ENCODE data around the gene CTNNA3.

Gene CTNNA3

DNA sequence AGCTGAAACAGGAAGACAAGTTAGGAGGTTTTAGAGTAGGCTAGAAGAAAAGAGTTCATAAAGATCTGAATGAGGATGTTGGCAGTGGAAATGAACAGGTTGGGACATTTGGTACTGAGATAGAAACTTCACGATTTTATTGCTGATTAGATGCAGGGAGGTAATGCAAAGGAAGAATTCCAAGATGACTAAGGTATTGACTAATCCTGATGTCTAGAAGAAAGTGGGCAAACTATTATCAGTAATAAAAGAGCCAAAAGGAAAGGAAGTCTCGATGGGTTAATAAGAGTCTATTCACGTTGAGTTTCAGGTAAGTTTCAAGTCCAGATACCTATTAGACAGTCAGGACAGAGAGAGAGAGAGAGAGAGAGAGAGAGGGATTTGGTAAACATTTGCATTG, 1401.5 kb downstream of the CTNNA3 start:
- no peak for DNase-seq (ENCODE audit: low read depth in 3 of 3)

DNA sequence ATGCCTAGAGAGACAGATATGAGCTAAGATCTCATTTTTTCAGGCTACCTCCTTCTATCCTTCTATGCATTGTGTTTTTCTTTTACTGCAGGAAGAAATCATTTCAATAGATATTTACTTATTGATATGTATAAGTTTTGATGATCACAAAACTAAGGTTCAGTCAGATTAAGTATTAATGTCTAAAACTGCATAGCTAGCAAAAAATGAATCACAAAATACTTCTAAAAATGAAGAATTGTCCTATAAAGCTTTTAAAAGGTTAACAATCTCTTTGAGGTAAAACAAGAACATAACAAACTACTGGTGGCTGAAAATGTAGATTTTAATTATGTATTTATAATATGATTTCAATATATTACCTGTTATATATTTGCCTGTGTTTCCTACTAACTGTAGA, 1403.1 kb downstream of the CTNNA3 start:
- no peak for DNase-seq (ENCODE audit: low read depth in 3 of 3)

DNA sequence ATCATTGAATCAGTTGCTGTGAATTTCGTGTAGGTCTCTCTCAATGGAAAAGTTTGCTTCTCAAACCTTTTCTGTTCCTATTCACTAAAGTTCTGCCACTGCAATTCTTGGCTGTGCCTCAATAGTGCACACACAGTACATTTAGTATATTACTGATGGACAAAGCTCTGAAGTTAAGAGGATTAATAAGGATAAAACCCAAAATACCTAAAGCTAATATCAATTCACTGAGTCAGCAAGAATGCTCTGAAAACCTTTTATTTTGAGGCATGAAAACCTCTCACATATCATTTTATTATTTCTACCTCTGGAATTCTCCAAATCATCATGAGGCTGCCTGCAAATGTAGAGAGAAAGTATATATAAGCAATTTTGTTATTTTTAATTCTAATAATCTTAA, 1403.5 kb downstream of the CTNNA3 start:
- no peak for DNase-seq (ENCODE audit: low read depth in 3 of 3)

DNA sequence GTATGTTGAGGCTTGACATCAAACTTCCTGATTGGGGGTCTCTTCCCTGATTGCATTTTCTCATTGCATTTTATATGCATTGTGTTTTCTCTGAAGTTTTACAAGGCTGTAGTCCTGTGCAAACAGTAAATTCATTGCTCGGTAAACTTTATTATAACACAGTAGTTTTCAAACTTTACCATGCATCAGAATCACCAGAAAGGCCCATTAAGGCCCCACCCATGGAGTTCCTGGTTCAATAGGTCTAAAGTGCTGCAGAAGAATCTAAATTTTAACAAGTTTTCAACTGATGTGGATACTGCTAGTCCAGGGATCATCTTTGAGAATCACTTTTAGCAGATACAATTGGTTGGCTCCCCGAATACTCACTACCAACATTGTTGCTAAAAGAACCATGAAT, 1404.9 kb downstream of the CTNNA3 start:
- no peak for DNase-seq (ENCODE audit: low read depth in 3 of 3)

DNA sequence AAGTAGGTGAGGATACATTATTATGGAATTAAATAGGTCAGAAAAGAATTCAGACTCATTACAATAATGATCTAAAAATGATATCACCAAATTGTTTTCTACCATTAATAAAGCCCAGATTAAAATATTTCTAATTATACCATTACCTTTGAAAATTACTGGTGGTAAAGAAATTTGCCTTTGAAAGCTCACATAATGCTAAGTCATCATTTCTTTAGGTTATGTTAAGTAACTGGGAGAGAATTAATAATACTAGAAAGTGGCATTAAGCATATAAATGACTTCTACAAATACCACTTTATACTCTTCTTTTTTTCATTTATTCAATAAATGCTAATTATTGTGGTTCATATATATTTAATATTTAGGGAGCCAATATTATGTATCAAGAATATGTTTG, 1411.4 kb downstream of the CTNNA3 start:
- no peak for DNase-seq (ENCODE audit: low read depth in 3 of 3)

DNA sequence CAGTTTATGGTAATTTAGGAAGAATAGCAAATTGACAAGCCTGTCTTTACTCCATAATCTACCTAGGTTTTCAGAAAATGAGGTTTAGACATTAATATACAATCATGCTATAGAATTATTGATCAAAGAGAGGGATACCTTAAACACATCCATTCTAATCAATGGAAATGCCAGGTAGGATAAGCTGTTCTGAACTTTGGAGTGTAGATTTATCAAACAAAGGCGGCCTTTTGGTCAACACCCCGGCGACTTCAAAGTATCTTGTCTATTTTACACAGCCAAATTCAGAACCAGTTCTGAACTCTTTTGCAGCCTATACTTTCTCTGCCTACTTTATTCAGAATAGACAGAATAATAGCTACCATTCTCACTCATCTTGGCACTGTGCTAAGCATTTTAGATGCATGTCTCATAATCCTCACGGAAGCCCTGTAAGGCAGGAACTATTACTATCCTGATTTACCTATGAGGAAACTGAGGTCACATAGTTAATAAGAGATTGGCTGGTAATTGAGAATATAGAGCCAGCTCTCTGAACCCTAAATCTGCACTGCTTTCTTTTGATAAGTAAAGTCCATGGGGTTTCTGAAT, 1412.0 kb downstream of the CTNNA3 start:
- no peak for DNase-seq (ENCODE audit: low read depth in 3 of 3)

DNA sequence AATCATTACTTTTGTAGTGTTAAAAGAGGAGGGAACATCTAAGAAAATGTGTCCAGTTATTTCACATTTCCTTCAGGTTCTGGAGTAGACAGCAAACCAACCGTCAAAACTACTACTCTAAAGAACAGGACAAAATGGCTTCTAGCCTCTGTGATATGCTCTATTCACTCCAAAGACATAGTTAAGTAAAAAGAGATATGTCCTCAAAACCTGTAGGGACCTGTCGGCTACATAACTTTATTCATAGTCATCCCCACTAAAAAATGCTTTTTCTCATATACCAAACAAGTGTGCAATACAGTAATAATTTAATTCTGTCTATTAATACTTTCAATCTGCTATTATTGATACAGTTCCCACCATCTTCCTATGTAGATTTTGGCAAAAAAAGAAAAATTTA, 1412.9 kb downstream of the CTNNA3 start:
- no peak for DNase-seq (ENCODE audit: low read depth in 3 of 3)

DNA sequence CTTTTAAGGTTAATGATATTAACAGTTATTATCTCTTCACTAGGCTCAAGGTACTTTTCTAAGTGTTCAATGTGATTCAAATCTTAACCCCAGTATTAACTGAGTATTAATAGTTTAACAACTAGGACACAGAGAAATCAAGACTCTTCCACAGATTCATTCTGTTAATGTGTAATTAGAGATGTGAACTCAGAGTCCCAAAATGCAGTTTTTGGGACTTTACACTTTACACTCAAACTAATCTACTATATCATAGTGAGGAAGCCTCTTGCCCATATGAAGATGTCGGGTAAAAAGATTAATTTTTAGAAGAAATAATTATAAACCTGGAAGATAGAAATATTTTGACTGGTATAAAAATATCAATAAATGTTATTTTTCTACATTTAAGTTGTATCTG, 1414.7 kb downstream of the CTNNA3 start:
- no peak for DNase-seq (ENCODE audit: low read depth in 3 of 3)

DNA sequence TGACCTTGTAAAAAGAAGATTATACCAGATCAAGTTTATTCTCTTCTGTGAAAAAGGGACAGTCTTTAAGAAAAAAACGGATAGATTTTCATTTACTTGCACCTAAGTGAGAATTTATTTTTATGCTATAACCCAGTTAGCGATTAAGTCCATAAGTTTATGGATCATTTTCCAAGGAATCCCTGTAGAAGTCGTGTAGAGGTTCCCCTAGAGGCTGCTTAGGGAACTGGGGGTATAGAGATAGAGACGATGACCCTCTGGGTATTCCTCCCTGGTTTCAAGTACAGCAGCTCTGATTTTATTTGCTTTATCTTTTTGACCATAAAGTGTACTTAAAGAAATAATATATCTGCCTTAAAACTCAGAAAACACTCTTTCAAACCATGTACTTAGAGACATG, 1418.5 kb downstream of the CTNNA3 start:
- no peak for DNase-seq (ENCODE audit: low read depth in 3 of 3)

DNA sequence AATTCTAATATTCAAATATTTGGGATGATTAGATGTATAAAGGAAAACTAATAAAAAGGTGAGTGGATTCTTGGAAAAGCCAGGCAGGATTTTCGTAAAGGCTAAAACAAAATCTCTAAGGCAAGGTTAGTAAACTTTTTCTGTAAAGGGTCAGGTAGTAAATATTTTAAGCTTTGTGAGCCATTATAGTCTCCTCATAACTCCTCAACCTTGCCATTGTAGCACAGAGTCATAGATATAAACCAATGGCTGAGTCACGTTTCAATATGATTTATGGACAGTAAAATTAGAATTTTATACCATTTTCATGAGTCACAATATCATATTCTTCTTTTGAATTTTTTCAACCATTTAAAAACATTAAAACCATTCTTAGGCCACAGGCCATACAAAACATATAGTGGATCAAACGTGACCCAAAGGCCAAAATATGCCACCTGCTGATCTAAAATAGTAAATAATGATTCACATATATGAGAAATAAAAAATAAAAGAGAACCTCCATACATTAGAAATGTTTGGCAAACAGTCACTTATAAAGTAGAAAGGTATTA, 1422.0 kb downstream of the CTNNA3 start:
- DNase-seq (ENCODE audit: low read depth in 3 of 3), result no peak

DNA sequence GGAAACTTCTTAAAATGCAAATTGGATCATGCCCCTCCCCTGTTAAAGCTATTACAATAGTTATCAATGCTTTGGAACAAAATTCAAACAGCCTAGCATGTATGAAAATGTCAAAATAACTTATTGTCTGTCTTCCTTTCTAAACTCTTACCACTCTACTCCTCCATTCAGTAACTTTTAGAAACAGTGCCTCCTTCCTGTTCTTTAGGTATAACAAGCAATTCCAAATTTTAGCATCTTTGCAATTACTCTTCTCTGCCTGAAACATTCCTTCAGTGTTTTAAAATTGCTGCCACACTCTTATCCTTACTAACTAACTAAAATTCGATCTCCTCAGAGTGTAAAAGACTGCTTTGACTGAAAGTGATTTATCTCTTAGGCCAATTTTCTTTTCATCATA, 1430.6 kb downstream of the CTNNA3 start:
- no peak for DNase-seq (ENCODE audit: low read depth in 3 of 3)

DNA sequence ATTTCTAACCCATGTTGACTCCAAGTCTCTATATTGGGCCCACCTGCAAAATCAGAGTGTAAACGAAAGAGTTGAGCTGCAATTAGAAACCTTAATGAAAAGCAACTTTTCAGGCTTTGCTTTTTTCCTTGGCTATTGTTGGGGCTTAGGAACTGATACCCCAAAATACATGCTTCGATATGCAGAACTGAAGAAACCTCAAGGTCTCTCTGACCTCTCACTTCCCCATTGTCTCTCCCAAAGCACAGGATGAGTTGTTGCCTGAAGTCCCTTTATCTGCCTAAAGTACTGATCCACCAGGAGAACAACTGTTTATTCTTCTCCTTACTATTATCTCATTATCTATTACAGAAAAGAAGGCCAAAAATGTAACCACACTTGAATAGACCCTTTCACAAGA, 1436.2 kb downstream of the CTNNA3 start:
- DNase-seq (ENCODE audit: low read depth in 3 of 3), result no peak

DNA sequence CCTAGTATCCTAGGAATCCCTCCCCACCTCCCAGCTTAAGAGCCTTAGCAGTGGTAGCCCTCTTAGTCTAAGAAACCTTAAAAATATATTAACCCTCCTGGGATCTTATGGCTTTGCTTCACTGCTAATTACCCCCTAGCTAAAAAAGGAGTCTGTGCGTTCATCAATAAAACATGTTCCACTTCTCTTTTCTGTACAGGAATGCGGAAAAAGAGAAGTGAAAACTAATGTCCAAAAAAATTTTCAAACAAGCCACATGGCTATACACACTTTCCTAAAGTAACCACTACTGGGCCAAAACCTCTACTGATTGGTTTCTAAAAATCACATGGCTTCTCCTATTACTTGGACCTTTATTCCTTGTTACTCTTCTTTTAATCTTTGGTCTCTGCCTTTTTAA, 1437.3 kb downstream of the CTNNA3 start:
- DNase-seq (ENCODE audit: low read depth in 3 of 3), result no peak

DNA sequence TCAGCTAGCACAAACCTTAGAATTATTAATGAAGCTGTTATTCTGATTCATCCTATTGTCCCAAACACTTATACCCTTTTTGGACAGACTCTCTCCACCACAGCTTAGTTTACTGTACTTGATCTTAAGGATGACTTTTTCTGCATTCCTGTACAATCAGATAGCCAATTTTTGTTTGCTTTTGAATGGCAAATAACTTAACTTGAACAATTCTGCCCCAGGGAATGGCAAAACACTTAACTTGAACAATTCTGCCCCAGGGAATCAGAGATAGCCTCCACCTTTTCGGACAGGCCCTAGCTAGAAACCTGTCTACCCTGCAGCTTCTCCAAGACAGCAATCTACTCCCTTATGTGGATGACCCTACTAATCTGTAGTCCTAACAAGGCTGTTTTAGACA, 1438.2 kb downstream of the CTNNA3 start:
- DNase-seq (ENCODE audit: low read depth in 3 of 3), result no peak

DNA sequence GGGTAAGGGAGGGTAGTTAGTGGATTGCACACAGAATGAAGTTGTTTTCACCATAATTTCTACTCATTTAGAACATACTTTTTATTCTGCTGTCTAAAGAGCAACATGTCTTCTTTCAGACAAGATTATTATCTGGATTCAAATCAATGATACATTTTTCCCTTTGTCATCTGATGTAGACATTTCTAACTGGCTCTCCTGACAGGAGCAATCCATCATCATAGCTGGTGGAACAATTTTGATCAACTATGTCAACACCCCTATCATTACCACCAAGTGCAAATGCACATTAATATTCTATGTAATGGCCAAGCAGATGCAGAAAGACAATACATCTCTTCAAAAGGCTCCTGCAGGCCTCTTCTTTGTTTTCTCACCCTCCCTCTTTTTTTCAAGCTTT, 1443.0 kb downstream of the CTNNA3 start:
- DNase-seq (ENCODE audit: low read depth in 3 of 3), result no peak

DNA sequence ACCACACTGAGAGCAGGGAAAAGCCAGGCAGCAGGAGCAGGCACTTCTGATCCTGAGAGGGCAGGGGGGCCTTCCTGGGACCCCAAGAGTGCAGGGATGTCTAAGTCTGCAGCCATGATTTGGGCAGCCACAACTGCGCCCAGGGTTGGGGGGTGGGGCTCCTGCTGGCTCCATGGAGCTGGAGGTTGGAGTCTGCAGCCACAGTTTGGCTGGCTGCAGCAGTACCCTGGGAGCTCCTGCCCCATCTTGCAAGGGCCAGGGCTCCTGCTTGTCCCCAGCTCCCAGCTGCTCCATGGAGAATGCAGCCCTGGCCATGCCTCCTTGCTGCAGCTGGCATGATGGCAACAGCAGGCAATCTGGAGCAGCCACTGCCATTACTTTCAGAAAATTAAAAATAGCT, 1449.8 kb downstream of the CTNNA3 start:
- DNase-seq (ENCODE audit: low read depth in 3 of 3), result no peak

DNA sequence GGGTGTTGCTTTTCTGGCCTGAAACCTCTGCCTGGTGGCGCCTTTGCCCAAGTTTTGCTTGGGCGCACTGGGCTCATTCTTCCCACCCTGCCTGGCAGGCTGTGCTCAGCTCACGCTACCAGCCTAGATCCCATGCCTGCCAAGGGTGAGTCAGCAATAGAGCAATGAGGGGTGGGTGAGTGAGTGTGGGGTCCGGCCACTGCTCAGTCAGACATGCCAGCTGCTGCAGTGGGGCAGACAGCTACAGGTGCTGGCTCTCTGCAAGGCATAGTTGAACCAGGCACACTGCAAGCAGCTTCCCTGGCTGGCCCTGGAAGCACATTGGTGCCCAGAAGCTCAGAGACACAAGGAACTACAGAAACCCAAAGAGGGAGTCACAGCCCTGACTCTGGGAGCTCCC, 1451.0 kb downstream of the CTNNA3 start:
- DNase-seq (ENCODE audit: low read depth in 3 of 3), result no peak

DNA sequence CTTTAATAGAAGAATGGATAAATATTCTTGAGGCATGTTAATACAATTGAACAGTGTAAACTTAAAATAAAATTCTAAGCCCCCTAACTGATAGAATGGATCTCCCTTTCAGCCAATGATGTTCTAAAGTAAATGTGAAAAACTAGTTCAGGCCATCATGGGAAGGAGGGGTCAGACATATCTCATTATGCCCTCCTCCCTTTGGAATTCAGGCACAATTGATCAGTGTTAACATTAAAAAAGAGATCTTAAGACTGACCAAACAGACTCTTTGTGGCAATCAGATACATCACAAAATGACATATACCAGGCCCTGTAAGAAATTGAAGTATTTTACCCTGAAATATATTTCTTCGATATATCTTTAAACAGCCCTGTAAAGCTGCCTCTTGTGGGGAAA, 1453.1 kb downstream of the CTNNA3 start:
- no peak for DNase-seq (ENCODE audit: low read depth in 3 of 3)

DNA sequence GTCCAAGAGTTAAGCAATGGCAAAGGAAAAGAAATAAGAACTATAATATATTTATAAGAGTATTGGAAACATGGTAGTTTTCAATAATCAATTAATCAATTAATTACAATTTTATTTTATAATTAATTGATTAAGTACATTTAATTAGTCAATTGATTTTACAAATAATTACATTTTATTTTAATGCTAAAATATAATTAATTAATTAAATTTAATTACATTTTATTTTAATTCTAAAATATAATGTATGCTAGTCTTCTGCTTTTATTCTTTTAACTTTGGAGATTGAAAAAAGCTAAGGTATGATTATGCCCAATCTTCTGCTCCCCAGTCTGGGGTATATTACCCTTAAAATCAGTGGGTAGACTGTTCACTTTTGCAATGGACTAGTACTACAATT, 1456.9 kb downstream of the CTNNA3 start:
- DNase-seq (ENCODE audit: low read depth in 3 of 3), result no peak

DNA sequence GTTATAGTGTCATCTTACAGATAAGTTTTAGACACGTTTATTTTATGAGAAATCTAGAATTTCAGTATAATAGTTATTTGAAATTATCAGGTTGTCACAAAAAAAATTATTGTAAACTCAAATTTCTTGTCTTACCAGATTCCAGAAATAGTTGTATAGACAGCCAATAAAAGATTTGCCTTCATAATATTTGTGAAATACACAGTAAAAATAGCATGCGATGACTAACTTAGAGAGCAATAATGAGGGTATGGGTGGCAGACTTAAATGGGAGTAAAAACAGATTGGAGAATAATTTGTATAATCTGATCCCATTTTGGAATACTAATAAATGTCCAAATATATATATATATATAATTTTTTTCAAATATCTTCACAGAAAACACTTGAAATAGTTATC, 1457.7 kb downstream of the CTNNA3 start:
- DNase-seq (ENCODE audit: low read depth in 3 of 3), result no peak

DNA sequence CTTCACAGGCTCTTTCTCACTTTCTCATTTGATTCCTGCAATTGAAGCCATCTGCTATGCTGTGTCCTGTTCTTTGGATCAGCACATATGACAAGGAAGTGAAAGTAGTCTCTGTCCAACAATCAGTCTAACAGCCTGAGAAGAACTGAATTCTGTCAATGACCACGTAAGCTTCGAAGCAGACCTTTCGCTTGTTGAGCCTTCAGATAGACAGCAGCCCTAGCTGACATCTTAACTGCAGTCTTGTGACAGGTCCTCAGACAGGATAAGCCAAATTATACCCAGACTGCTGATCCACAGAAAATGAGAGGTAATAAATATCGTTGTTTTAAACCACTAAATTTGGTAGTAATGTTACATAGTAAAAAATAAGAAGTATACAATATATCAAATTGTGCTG, 1461.1 kb downstream of the CTNNA3 start:
- no peak for DNase-seq (ENCODE audit: low read depth in 3 of 3)

DNA sequence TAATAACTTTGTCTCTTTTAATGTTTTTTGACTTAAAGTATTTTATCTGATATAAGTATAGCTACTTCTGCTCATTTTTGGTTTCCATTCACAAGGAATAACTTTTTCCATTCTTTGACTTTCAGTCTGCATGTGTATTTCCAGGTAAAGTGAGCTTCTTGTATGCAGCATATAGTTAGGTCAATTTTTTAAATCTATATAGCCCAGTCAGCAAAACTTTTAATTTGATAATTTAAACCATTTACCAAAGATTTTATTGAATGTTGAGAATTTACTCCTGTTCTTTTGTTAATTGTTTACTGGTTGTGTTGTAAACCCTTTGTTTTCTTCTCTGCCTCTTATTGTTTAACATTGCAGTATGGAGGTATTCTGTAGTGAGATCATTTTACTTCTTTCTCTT, 1467.1 kb downstream of the CTNNA3 start:
- no peak for DNase-seq (ENCODE audit: low read depth in 3 of 3)

DNA sequence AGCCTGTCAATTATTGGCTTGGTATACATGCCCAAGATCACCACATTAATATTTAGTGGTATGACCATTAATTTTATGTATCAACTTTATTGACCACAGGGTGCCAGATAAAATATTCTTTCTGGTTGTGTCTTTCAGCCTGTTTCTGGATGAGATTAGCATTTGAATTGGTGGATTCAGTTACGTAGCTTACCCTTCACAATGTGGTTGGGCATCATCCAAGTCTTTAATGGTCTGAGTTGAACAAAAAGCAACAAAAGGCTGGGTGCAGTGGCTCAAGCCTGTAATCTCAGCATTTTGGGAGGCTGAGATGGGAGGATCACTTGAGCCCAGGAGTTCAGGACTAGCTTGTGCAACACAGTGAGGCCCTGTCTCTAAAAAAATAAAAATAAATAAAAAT, 1472.3 kb downstream of the CTNNA3 start:
- DNase-seq (ENCODE audit: low read depth in 3 of 3), result no peak

DNA sequence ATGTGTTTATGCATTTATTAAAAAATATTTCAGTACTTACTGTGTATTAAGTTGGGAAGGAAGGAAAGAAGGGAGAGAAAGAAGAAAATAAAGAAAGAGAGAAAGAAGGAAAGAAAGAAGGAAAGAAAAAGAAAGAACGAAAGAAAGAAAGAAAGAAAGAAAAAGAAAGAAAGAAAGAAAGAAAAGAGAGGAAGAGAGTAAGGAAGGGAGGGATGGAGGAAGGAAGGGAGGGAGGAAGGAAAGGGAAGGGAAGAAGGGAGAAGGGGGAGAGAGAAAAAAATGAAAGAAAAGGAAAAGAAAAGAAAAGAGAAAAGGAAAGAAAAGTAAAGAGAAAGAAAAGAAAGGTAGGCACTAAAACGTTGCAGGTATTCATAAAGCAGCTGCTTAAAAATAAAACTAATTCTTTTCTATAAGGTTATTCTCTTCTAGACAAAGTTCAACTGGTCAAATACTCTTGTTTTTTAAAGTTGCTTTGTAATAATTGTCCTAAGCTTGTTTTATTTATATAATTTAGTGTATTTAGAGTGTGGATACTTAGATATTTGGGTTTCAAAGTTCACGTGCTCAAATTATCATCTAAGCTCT, 1473.4 kb downstream of the CTNNA3 start:
- no peak for DNase-seq (ENCODE audit: low read depth in 3 of 3)

Data from stimulated activated CD4-positive, alpha-beta T cell treated with anti-CD3 and anti-CD28 coated beads, TNF-alpha, amount 100 ng/mL, for 4 hours (primary cell).